Activated T-cell treated with anti-CD3 and anti-CD28 coated beads, Interleukin-2, amount 50 U/mL, for 24 hours (primary cell): Measurements from ENCODE around the gene GPD1L.

Source experiments
- DNase-seq: peaks from one replicate; pipeline ENCODE4 v3.0.0-alpha.2; 2020
- H3K27ac Mint-ChIP-seq: 2 replicates; pipeline ENCODE4 v1.8.0; 2020; ENCODE audit warnings: mild to moderate bottlenecking, mixed read lengths
- H3K27me3 Mint-ChIP-seq: 2 replicates; pipeline ENCODE4 v1.8.0; 2020; ENCODE audit warnings: mixed read lengths
- H3K36me3 Mint-ChIP-seq: 2 replicates; pipeline ENCODE4 v1.8.0; 2020; ENCODE audit warnings: low read depth, mixed read lengths
- H3K4me1 Mint-ChIP-seq: 2 replicates; pipeline ENCODE4 v1.8.0; 2020; ENCODE audit warnings: low read depth, mixed read lengths
- H3K4me3 Mint-ChIP-seq: 2 replicates; pipeline ENCODE4 v1.8.0; 2020; ENCODE audit warnings: mild to moderate bottlenecking, moderate library complexity, mixed read lengths
- H3K9me3 Mint-ChIP-seq: 2 replicates; pipeline ENCODE4 v1.8.0; 2020; ENCODE audit warnings: mixed read lengths

Gene GPD1L

DNA sequence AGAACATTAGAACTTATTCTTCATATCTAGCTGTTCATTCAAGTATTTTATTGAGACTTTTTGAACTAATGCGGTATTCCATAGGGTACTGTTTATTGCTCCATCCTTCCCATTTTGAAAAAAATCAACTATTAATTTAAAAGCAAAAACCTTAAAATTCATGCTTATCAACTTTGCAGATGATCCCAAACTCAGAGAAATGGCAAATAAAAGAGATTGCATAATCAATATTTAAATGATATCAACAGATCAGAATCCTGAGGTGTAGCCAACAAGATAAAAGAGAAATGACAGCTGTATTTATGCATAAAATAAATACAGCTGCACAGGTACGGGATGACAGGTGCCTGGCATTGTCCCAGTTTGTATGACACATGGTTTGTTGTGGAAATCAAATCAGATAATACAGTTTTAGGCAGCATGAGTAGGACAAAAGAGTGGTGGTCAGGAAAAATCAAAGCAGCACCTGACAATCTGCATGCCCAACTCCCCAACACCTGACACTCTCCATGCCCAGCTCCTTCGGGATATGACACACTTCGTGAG is 89.6 kb downstream of the GPD1L start:
- Mint-ChIP-seq H3K27me3 (peaks cover 6% of the 10 kb centered on the region), H3K27ac (no peak overlapping the region), H3K4me3 (no peak overlapping the region), H3K4me1 (no peaks in the 10 kb centered on the region), H3K9me3 (no peaks in the 10 kb centered on the region), H3K36me3 (no peaks in the 10 kb centered on the region)
- no peak for DNase-seq

DNA sequence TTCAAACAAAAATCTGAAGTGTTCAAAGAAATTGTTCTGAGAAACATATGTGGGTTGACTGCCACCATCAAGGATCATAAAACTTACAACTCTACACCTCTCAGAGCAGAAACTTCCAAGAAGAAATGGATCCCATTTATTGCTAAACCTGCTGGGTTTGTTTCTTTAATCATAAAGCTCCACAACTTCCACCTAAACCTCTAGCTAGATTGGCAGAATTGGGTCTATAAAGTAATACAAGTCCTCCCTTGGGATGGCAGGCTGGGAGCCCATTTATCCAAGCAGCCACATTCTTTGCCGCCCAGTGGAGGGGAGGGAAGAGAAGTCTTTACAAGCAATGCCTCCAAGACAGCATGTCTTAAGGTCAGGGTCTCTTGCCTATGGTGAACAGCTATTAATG is 91.6 kb downstream of the GPD1L start:
- no peak for DNase-seq
- Mint-ChIP-seq H3K4me3 (no peak overlapping the region), H3K27ac (no peak overlapping the region), H3K9me3 (no peaks in the 10 kb centered on the region), H3K27me3 (peaks cover 10% of the 10 kb centered on the region), H3K36me3 (no peaks in the 10 kb centered on the region), H3K4me1 (no peaks in the 10 kb centered on the region)

DNA sequence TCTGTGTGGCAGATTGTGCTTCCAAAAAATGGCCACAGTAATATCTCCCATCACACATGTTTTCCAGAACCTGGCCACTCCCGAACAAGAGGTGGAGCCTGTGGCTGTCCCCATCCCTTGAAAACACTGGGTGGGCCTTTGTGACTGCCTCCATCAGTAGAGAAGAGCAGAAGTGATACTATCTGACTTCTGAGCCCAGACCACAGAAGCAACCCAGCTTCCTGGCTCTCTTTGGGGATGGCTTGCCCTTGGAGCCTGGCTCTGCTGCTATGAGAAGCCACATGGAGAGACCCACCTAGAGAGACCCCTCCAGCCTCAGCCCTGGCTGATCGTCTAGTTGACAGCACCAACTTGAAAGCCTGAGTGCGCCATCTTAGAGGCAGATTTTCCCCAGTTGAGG is 92.3 kb downstream of the GPD1L start:
- no peak overlapping the region for H3K4me3 Mint-ChIP-seq
- no peaks in the 10 kb centered on the region for H3K4me1 Mint-ChIP-seq
- H3K9me3 Mint-ChIP-seq, result no peaks in the 10 kb centered on the region
- no peak overlapping the region for H3K27ac Mint-ChIP-seq
- no peaks in the 10 kb centered on the region for H3K36me3 Mint-ChIP-seq
- no peak for DNase-seq
- peaks cover 10% of the 10 kb centered on the region for H3K27me3 Mint-ChIP-seq

DNA sequence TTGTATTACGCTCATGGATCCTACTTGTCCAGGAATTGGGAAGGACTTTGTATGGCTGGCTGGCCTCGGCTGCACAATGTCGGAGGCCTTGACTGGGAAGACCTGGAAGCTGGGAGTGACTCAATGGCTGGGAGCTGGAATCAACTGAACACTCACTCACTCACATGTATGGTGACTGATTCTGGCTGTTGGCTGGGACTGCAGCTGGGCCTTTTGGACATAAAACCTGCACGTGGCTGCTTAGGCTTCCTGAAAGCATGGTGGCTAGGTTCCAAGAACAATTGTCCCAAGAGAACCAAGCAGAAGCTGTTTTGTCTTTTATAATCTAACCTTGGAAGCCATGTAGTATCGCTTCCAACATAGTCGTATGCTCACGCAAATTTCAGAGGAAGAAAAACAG is 94.1 kb downstream of the GPD1L start:
- no peaks in the 10 kb centered on the region for H3K9me3 Mint-ChIP-seq
- DNase-seq, result no peak
- H3K4me3 Mint-ChIP-seq, result no peak overlapping the region
- H3K4me1 Mint-ChIP-seq, result no peaks in the 10 kb centered on the region
- no peaks in the 10 kb centered on the region for H3K36me3 Mint-ChIP-seq
- peaks cover 10% of the 10 kb centered on the region for H3K27me3 Mint-ChIP-seq
- no peak overlapping the region for H3K27ac Mint-ChIP-seq

DNA sequence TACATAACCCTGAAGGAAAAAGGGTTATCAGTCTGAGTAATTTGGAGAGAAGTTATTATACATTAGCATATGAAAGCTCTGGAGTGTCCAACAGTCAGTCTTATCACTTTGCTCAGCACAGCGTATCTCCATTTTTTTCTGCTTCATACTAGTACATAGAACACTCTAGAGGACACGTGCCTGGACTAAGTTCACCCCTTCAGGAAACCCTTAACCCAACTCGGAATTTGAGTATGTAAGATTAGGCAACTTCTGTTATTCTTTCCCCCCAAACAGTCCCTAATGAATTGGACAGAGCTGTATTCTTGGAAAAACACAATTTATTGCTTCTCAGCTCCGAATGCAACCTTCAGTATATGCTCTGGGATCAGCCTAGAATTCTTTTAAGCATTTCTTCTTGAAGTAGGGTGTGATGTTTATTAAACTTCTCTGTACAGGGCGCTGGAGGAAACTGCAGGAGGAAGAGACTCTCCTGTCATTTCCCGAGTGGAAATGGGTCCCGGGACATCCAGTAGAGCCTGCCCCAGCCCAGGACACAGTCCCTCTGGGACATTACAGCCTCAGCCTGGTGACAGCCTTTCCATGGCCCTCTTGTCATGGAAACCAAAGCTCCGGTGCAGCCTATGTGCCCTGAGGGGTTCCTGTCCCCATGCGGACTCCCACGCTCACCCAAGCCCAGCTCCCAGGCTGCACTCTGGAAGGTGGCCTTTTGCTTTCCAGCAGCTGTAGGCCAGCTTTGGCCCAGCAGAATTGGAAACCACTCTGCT is 94.8 kb downstream of the GPD1L start:
- Mint-ChIP-seq H3K36me3 (no peaks in the 10 kb centered on the region), H3K27ac (no peak overlapping the region), H3K4me1 (no peaks in the 10 kb centered on the region), H3K27me3 (peaks cover 10% of the 10 kb centered on the region), H3K4me3 (no peak overlapping the region), H3K9me3 (no peaks in the 10 kb centered on the region)
- no peak for DNase-seq

DNA sequence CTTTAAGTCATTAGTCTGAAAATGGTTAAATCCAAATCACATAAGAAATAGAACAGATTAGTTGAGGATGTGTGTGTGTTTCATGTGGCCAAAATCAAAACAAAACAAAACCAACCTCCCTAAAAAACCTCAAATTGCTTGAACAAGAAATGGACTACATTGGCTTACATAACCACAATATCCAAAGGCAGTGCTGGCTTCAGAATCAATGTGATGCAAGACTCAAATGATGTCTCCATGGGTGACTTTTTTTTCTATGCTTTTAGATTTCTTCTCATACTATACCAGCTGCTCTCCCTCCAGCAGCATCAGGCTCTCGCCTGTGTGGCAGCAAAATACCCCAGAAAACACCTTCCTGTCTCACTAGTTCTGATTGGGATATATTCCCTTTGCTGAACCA is 96.1 kb downstream of the GPD1L start:
- H3K4me1 Mint-ChIP-seq, result no peaks in the 10 kb centered on the region

DNA sequence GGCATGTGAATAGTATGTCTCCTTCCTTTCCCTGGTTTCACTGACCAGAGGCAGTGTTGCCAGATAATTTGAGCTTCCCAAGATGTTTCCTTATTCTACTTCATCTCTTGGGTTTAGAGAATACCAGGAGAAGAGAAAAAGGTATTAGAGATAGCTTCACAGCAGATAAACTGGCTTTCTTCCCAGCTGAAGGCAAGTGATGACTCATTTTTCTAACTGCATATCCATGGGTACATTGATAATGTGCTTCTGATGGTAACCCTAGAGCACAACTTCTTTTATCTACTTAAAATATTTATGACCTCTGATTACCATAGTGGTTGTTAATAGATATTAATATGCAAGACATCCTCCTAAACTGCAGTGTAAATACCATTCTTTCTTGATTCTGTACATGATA is 97.4 kb downstream of the GPD1L start:
- DNase-seq, result no peak
- H3K27ac Mint-ChIP-seq, result no peak overlapping the region
- H3K4me3 Mint-ChIP-seq, result no peak overlapping the region
- H3K4me1 Mint-ChIP-seq, result no peaks in the 10 kb centered on the region
- H3K9me3 Mint-ChIP-seq, result no peaks in the 10 kb centered on the region
- H3K27me3 Mint-ChIP-seq, result peaks cover 4% of the 10 kb centered on the region
- no peaks in the 10 kb centered on the region for H3K36me3 Mint-ChIP-seq

More for the DNA sequence above, 96.1 kb downstream of the GPD1L start:
- no peak overlapping the region for H3K27ac Mint-ChIP-seq
- no peaks in the 10 kb centered on the region for H3K36me3 Mint-ChIP-seq
- peaks cover 4% of the 10 kb centered on the region for H3K27me3 Mint-ChIP-seq
- no peak overlapping the region for H3K4me3 Mint-ChIP-seq
- no peak for DNase-seq
- H3K9me3 Mint-ChIP-seq, result no peaks in the 10 kb centered on the region

DNA sequence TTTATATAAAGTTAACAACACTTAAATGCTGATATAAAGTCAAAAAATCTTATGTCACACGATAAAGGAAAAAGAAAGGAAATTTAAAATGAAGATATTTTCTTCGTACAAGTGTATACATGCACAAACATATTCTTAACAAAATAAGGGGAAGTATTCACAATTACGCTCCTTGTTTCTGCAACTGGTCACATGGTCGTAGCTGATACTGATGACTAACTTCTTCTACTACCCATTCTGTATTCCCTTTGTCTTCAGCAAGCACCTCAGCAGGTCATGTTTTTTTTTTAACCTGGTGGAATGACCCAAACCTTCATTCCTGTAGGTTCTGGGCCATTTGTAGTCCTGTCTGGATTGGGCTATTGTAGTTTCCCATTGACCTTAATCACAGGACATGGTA is 102.0 kb downstream of the GPD1L start:
- no peaks in the 10 kb centered on the region for H3K36me3 Mint-ChIP-seq
- H3K9me3 Mint-ChIP-seq, result no peaks in the 10 kb centered on the region
- DNase-seq, result no peak
- H3K4me1 Mint-ChIP-seq, result no peaks in the 10 kb centered on the region
- H3K27me3 Mint-ChIP-seq, result no peaks in the 10 kb centered on the region
- H3K4me3 Mint-ChIP-seq, result no peak overlapping the region
- H3K27ac Mint-ChIP-seq, result no peak overlapping the region

DNA sequence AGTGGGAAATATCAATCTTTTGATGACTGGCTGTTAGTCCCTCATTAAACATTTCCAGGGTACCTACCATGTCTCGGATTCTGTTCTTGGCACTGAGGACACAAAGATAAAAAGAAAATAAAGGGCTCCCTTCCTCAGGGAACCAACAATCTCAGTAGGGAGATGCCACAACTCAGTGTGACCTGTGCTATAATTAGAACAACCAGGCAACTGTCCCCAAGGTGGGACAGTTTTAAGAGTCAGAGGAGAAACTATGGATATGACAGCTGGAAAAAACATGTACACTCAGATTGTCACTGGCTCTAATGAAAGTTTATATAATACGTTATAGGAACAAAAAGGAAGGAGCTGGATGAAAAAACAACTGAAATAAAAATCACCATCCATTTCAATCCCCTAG is 108.8 kb downstream of the GPD1L start:
- no peaks in the 10 kb centered on the region for H3K36me3 Mint-ChIP-seq
- no peak overlapping the region for H3K4me3 Mint-ChIP-seq
- peaks cover 11% of the 10 kb centered on the region for H3K27me3 Mint-ChIP-seq
- no peaks in the 10 kb centered on the region for H3K4me1 Mint-ChIP-seq
- H3K9me3 Mint-ChIP-seq, result peaks cover 8% of the 10 kb centered on the region
- no peak overlapping the region for H3K27ac Mint-ChIP-seq
- DNase-seq, result no peak

DNA sequence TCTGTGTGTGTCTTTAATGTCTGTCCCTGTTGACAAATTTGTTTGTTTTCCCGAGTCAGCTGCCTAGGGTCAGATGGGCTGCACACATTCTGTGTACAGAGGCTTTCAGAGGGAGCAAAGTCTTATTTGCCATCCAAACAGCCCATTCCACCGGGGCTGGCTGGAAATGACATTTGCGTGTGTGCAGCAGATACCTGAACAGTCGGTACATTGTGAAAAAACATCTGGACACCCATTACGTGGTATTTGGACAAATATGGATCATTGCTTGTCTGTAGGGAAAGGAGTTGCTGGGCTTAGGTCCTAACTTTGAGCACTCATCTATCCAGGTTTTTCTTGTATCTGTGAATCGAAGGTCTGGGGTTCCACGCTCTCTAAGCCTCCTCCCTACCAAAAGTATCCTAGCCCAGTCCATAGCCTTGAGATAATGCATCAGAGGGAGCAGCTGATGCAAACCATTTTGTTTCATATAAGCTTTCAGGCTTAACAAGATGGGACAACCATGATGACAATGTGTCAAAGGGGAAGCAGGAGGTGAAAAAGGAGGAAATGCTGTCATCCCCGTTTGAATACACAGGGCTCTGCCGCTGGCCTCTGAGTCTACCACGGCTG is 109.9 kb downstream of the GPD1L start:
- H3K27ac Mint-ChIP-seq, result no peak overlapping the region

DNA sequence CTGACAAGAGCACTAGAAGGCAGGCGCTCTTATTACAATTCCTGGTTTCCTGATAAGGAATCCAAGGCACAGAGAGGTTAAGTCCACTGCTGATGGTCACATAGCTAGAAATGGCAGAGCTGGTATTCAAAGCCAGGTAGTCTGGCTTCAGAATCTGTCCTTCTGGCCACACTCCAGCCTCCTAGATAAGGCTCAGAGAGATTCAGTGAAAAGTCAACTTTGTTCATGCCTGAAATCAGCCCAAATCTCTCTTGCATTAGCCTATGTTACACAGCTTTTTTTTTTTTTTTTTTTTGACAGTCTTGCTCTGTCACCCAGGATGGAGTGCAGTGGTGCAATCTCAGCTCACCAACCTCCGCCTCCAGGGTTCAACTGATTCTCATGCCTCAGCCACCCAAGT is 110.9 kb downstream of the GPD1L start:
- Mint-ChIP-seq H3K9me3 (peaks cover 9% of the 10 kb centered on the region), H3K4me3 (no peak overlapping the region), H3K27ac (no peak overlapping the region), H3K27me3 (peaks cover 11% of the 10 kb centered on the region), H3K4me1 (no peaks in the 10 kb centered on the region), H3K36me3 (no peaks in the 10 kb centered on the region)
- DNase-seq, result no peak

More for the DNA sequence above, 109.9 kb downstream of the GPD1L start:
- Mint-ChIP-seq H3K27me3 (peaks cover 11% of the 10 kb centered on the region), H3K9me3 (peaks cover 9% of the 10 kb centered on the region), H3K4me1 (no peaks in the 10 kb centered on the region), H3K36me3 (no peaks in the 10 kb centered on the region), H3K4me3 (no peak overlapping the region)
- DNase-seq, result no peak
